H9 (cell line): ENCODE data around the gene C16orf78. TPM values are rescaled to one million over a fixed set of nuclear protein-coding genes. Genes with fewer than 3 reads are reported as not detected.
A peak's percentile ranks its signal among the peaks of the same experiment; 100 is the strongest.

Source experiments
- DNase-seq: peaks from one replicate; pipeline ENCODE4 v3.0.0-alpha.2; 2017
- H2AFZ ChIP-seq: one replicate; pipeline ENCODE4 v1.6.1; 2013; ENCODE audit warnings: mild to moderate bottlenecking, low read length, control low read depth, moderate library complexity
- H2AK5ac ChIP-seq: 2 replicates; pipeline ENCODE4 v1.6.1; 2013; ENCODE audit warnings: low read length, control low read depth, mixed read lengths; ENCODE audit not compliant: insufficient read length
- H2BK120ac ChIP-seq: one replicate; pipeline ENCODE4 v1.6.1; 2013; ENCODE audit warnings: low read depth, mild to moderate bottlenecking, low read length, control low read depth, inconsistent platforms; ENCODE audit not compliant: poor library complexity, severe bottlenecking
- H2BK12ac ChIP-seq: 2 replicates; pipeline ENCODE4 v1.6.1; 2013; ENCODE audit warnings: low read length, control low read depth, mixed read lengths, low read depth; ENCODE audit not compliant: insufficient read length
- H2BK15ac ChIP-seq: 2 replicates; pipeline ENCODE4 v1.6.1; 2013; ENCODE audit warnings: low read depth, low read length, control low read depth
- H2BK20ac ChIP-seq: one replicate; pipeline ENCODE4 v1.6.1; 2013; ENCODE audit warnings: low read depth, mild to moderate bottlenecking, low read length, control low read depth, inconsistent platforms; ENCODE audit not compliant: poor library complexity, severe bottlenecking
- H2BK5ac ChIP-seq: 2 replicates; pipeline ENCODE4 v1.6.1; 2013; ENCODE audit warnings: low read length, control low read depth, mixed read lengths; ENCODE audit not compliant: insufficient read length
- H3K14ac ChIP-seq: 2 replicates; pipeline ENCODE4 v1.6.1; 2013; ENCODE audit warnings: low read length, control low read depth; ENCODE audit not compliant: insufficient read depth
- H3K18ac ChIP-seq: 2 replicates; pipeline ENCODE4 v1.6.1; 2013; ENCODE audit warnings: low read depth, mild to moderate bottlenecking, mixed read lengths, low read length, control low read depth; ENCODE audit not compliant: insufficient read length
- H3K23ac ChIP-seq: 2 replicates; pipeline ENCODE4 v1.6.1; 2013; ENCODE audit warnings: low read length, control low read depth, mixed read lengths, low read depth; ENCODE audit not compliant: insufficient read length
- H3K23me2 ChIP-seq: 2 replicates; pipeline ENCODE4 v1.6.1; 2013; ENCODE audit warnings: low read depth, mild to moderate bottlenecking, mixed read lengths, low read length, control low read depth; ENCODE audit not compliant: insufficient read length, poor library complexity, severe bottlenecking
- H3K27ac ChIP-seq: 2 replicates; pipeline ENCODE4 v1.5.1; 2013; ENCODE audit warnings: low read length, control low read depth, mixed read lengths, low read depth; ENCODE audit not compliant: insufficient read length
- H3K27me3 ChIP-seq: 2 replicates; pipeline ENCODE4 v1.6.1; 2013; ENCODE audit warnings: low read length, control low read depth, inconsistent platforms; ENCODE audit not compliant: insufficient read depth
- H3K4ac ChIP-seq: 2 replicates; pipeline ENCODE4 v1.6.1; 2013; ENCODE audit warnings: low read depth, mild to moderate bottlenecking, control low read depth, inconsistent platforms, low read length, moderate library complexity
- H3K4me1 ChIP-seq: 2 replicates; pipeline ENCODE4 v1.6.1; 2013; ENCODE audit warnings: low read length, control low read depth, inconsistent platforms; ENCODE audit not compliant: insufficient read depth
- H3K4me2 ChIP-seq: 2 replicates; pipeline ENCODE4 v1.6.1; 2013; ENCODE audit warnings: low read length, control low read depth, mixed read lengths; ENCODE audit not compliant: insufficient read length, insufficient read depth
- H3K56ac ChIP-seq: 2 replicates; pipeline ENCODE4 v1.6.1; 2013; ENCODE audit warnings: low read depth, mild to moderate bottlenecking, mixed read lengths, low read length, control low read depth; ENCODE audit not compliant: insufficient read length
- H3K79me1 ChIP-seq: 2 replicates; pipeline ENCODE4 v1.6.1; 2013; ENCODE audit warnings: low read depth, mild to moderate bottlenecking, moderate library complexity, low read length, control low read depth, inconsistent platforms; ENCODE audit not compliant: insufficient read depth, poor library complexity, severe bottlenecking
- H3K79me2 ChIP-seq: 2 replicates; pipeline ENCODE4 v1.6.1; 2013; ENCODE audit warnings: low read length, control low read depth, inconsistent platforms; ENCODE audit not compliant: insufficient read depth
- H3K9ac ChIP-seq: 2 replicates; pipeline ENCODE4 v1.6.1; 2013; ENCODE audit warnings: low read length, control low read depth, mixed read lengths; ENCODE audit not compliant: insufficient read length; ENCODE audit errors: extremely low read depth
- H3K9me3 ChIP-seq: one replicate; pipeline ENCODE4 v1.6.1; 2013; ENCODE audit warnings: low read depth, low read length, inconsistent platforms; ENCODE audit not compliant: control insufficient read depth
- H3T11ph ChIP-seq: one replicate; pipeline ENCODE4 v1.6.1; 2013; ENCODE audit warnings: mild to moderate bottlenecking, low read length, control low read depth, inconsistent platforms
- H4K20me1 ChIP-seq: one replicate; pipeline ENCODE4 v1.6.1; 2013; ENCODE audit not compliant: control insufficient read depth, insufficient read length, insufficient read depth
- H4K5ac ChIP-seq: 2 replicates; pipeline ENCODE4 v1.6.1; 2013; ENCODE audit warnings: low read depth, mild to moderate bottlenecking, mixed read lengths, low read length, control low read depth; ENCODE audit not compliant: insufficient read length
- H4K8ac ChIP-seq: replicated peaks from 2 replicates; pipeline ENCODE4 v1.6.1; 2013; ENCODE audit warnings: low read length, control low read depth, mixed read lengths, low read depth; ENCODE audit not compliant: insufficient read length
- H4K91ac ChIP-seq: 2 replicates; pipeline ENCODE4 v1.6.1; 2013; ENCODE audit warnings: low read depth, mild to moderate bottlenecking, moderate library complexity, mixed read lengths, low read length, control low read depth; ENCODE audit not compliant: insufficient read length
- H3K27ac Mint-ChIP-seq, 3 experiments: 2 replicates in 2 of 3; 3 replicates in 1 of 3; pipeline ENCODE4 v1.8.0; 2020 to 2021; ENCODE audit warnings: mixed read lengths in 3 of 3, mild to moderate bottlenecking in 1 of 3, moderate library complexity in 1 of 3
- H3K27me3 Mint-ChIP-seq: 2 replicates; pipeline ENCODE4 v1.8.0; 2021; ENCODE audit warnings: low read depth, mild to moderate bottlenecking, moderate library complexity, mixed read lengths
- H3K36me3 Mint-ChIP-seq, 3 experiments: 2 replicates in 2 of 3; 3 replicates in 1 of 3; pipeline ENCODE4 v1.8.0; 2020 to 2021; ENCODE audit warnings: low read depth in 3 of 3, mixed read lengths in 3 of 3; ENCODE audit not compliant: insufficient read depth in 1 of 3
- H3K4me1 Mint-ChIP-seq, 2 experiments: 2 replicates each; pipeline ENCODE4 v1.8.0; 2020; ENCODE audit warnings: mixed read lengths in 2 of 2
- H3K4me3 Mint-ChIP-seq, 2 experiments: 2 replicates in 1 of 2; 3 replicates in 1 of 2; pipeline ENCODE4 v1.8.0; 2020 to 2021; ENCODE audit warnings: mild to moderate bottlenecking in 2 of 2, mixed read lengths in 2 of 2, moderate library complexity in 1 of 2
- H3K9me3 Mint-ChIP-seq, 2 experiments: 2 replicates in 1 of 2; 3 replicates in 1 of 2; pipeline ENCODE4 v1.8.0; 2020; ENCODE audit warnings: mild to moderate bottlenecking in 2 of 2, mixed read lengths in 2 of 2, moderate library complexity in 1 of 2
- WGBS: extraction: QIAGEN DNeasy Blood & Tissue Kit; methylation state at CpG from one replicate; pipeline ENCODE4 v1.1.7; 2013; ENCODE audit warnings: missing lambda C conversion rate, low lambda C conversion rate, mixed read lengths; ENCODE audit not compliant: insufficient read length; ENCODE audit errors: extremely low coverage; 5-methylcytosine and 5-hydroxymethylcytosine counted together
- total RNA-seq: library from RNA; stranded (reverse); gene quantifications from 2 replicates; pipeline ENCODE4 v1.2.1, GENCODE V29; 2021
- TF ChIP-seq, protein P1 (sequence below): fragments of 200-600 bp; sonication (generic); conservative IDR thresholded peaks from 3 replicates; pipeline ENCODE4 v1.8.0; 2021; ENCODE audit warnings: antibody characterized with exemption, mild to moderate bottlenecking

The C16orf78 gene
- total RNA-seq, 1 experiment from 2014 or later, result not detected

DNA sequence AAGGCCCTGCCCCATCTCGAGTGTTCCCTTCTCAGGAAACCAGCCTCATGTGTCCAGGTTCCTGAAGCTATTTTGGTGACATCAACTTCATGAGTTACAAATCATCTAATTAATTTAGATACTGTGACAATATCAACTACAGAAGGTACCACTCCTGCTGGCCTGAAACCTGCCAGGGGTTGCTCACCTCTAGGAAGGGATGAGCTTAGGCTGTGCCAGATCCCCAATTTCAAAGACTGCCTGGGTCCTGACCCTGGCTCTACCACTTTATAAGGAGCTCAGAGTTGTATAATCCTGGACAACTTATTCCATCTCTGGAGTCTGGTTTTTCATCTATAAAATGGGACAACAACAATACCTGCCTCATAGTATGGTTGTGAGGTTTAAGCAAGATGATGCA, 5.2 kb downstream of the C16orf78 start:
- no peak overlapping the region for H4K91ac ChIP-seq
- H3K4ac ChIP-seq, result no peak overlapping the region
- WGBS, result no CpG with 5 or more reads among the region's 1 CpG
- H4K8ac ChIP-seq, result no peak overlapping the region
- Mint-ChIP-seq H3K27ac (peak overlapping the region in 1 of 3 experiments; percentile 85; a peak in 1 of 7 replicates), H3K4me3 (no peak overlapping the region), H3K4me1 (peaks cover 15 to 18% of the 10 kb centered on the region in 2 experiments), H3K27me3 (peaks cover 20% of the 10 kb centered on the region), H3K9me3 (no peaks in the 10 kb centered on the region; a peak in 1 of 5 replicates), H3K36me3 (peaks cover 0 to 2% (median 0%) of the 10 kb centered on the region in 3 experiments; a peak in 1 of 7 replicates)
- peaks cover 5% of the 10 kb centered on the region; the same call in 1 of the 2 replicates for H3K4me1 ChIP-seq
- H2BK5ac ChIP-seq, result no peak overlapping the region
- H2BK15ac ChIP-seq, result no peak overlapping the region
- H3K56ac ChIP-seq, result no peak overlapping the region
- DNase-seq, result no peak
- no peaks in the 10 kb centered on the region for H3K79me2 ChIP-seq
- H2AFZ ChIP-seq, result no peak overlapping the region
- no peak overlapping the region for H4K5ac ChIP-seq
- H2BK120ac ChIP-seq, result no peak overlapping the region
- no peak overlapping the region for H2BK12ac ChIP-seq
- H3K4me2 ChIP-seq, result no peak overlapping the region
- H3K14ac ChIP-seq, result no peak overlapping the region
- H3K23ac ChIP-seq, result no peak overlapping the region
- no peaks in the 10 kb centered on the region for H3K79me1 ChIP-seq
- H3K9ac ChIP-seq, result no peak overlapping the region
- no peak overlapping the region for H3K27ac ChIP-seq
- H4K20me1 ChIP-seq, result no peaks in the 10 kb centered on the region
- H2BK20ac ChIP-seq, result no peak overlapping the region
- no peaks in the 10 kb centered on the region for H3K9me3 ChIP-seq
- no peaks in the 10 kb centered on the region for H3K23me2 ChIP-seq
- no peak overlapping the region for H2AK5ac ChIP-seq
- no peak overlapping the region for H3K18ac ChIP-seq
- no peaks in the 10 kb centered on the region; the same call in 1 of the 2 replicates for H3K27me3 ChIP-seq
- H3T11ph ChIP-seq, result no peak overlapping the region
- TF ChIP-seq, protein P1, sequence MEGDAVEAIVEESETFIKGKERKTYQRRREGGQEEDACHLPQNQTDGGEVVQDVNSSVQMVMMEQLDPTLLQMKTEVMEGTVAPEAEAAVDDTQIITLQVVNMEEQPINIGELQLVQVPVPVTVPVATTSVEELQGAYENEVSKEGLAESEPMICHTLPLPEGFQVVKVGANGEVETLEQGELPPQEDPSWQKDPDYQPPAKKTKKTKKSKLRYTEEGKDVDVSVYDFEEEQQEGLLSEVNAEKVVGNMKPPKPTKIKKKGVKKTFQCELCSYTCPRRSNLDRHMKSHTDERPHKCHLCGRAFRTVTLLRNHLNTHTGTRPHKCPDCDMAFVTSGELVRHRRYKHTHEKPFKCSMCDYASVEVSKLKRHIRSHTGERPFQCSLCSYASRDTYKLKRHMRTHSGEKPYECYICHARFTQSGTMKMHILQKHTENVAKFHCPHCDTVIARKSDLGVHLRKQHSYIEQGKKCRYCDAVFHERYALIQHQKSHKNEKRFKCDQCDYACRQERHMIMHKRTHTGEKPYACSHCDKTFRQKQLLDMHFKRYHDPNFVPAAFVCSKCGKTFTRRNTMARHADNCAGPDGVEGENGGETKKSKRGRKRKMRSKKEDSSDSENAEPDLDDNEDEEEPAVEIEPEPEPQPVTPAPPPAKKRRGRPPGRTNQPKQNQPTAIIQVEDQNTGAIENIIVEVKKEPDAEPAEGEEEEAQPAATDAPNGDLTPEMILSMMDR, result no peak
